Measurements from ENCODE around the gene SYTL2.
"Not testable (repeated sequence)": the region's sequence is repeated elsewhere in the genome, so short reads cannot be mapped to it uniquely, and the experiment has no call there.

The SYTL2 gene

GRCh38 chr11:85799142-85799541 is 11.8 kb downstream of the SYTL2 start:
- FAIRE-seq: no peak
- DNase-seq (ENCODE audit: insufficient read length, low spot score): no peak

GRCh38 chr11:85798361-85798760 is 12.6 kb downstream of the SYTL2 start:
- DNase-seq (ENCODE audit: insufficient read length, low spot score) (no peak), FAIRE-seq (no peak)

- DNase-seq (ENCODE audit: insufficient read length, low spot score) (no peak), FAIRE-seq (no peak)
Observed at GRCh38 chr11:85795712-85796487, 15.0 kb downstream of the SYTL2 start.

- FAIRE-seq: no peak
Observed at GRCh38 chr11:85791409-85791990, 19.4 kb downstream of the SYTL2 start.

GRCh38 chr11:85787809-85788760 is 22.9 kb downstream of the SYTL2 start:
- no peak for FAIRE-seq
- DNase-seq (ENCODE audit: insufficient read length, low spot score): no peak

More at GRCh38 chr11:85791409-85791990, 19.4 kb downstream of the SYTL2 start:
- DNase-seq (ENCODE audit: insufficient read length, low spot score): no peak

GRCh38 chr11:85787168-85787567 is 23.8 kb downstream of the SYTL2 start:
- no peak for FAIRE-seq

GRCh38 chr11:85784480-85785265 is 26.3 kb downstream of the SYTL2 start:
- DNase-seq (ENCODE audit: insufficient read length, low spot score): no peak

More at GRCh38 chr11:85787168-85787567, 23.8 kb downstream of the SYTL2 start:
- DNase-seq (ENCODE audit: insufficient read length, low spot score): no peak

GRCh38 chr11:85783758-85784157 is 27.2 kb downstream of the SYTL2 start:
- FAIRE-seq: no peak
- DNase-seq (ENCODE audit: insufficient read length, low spot score): no peak

More at GRCh38 chr11:85784480-85785265, 26.3 kb downstream of the SYTL2 start:
- no peak for FAIRE-seq

GRCh38 chr11:85780780-85781517 is 30.0 kb downstream of the SYTL2 start:
- DNase-seq (ENCODE audit: insufficient read length, low spot score); FAIRE-seq: not testable (repeated sequence)

- FAIRE-seq (no peak), DNase-seq (ENCODE audit: insufficient read length, low spot score) (no peak)
Observed at GRCh38 chr11:85779956-85780640, 30.8 kb downstream of the SYTL2 start.

- DNase-seq (ENCODE audit: insufficient read length, low spot score); FAIRE-seq: not testable (repeated sequence)
Observed at GRCh38 chr11:85777603-85777972, 33.4 kb downstream of the SYTL2 start.

GRCh38 chr11:85776951-85777602 is 33.9 kb downstream of the SYTL2 start:
- no peak for DNase-seq (ENCODE audit: insufficient read length, low spot score)
- no peak for FAIRE-seq

- FAIRE-seq: no peak
- no peak for DNase-seq (ENCODE audit: insufficient read length, low spot score)
Observed at GRCh38 chr11:85774256-85775101, 36.5 kb downstream of the SYTL2 start.

GRCh38 chr11:85772695-85773094 is 38.2 kb downstream of the SYTL2 start:
- DNase-seq (ENCODE audit: insufficient read length, low spot score) (no peak), FAIRE-seq (no peak)

- DNase-seq (ENCODE audit: insufficient read length, low spot score) (no peak), FAIRE-seq (no peak)
Observed at GRCh38 chr11:85771568-85771967, 39.4 kb downstream of the SYTL2 start.

GRCh38 chr11:85769771-85770170 is 41.2 kb downstream of the SYTL2 start:
- DNase-seq (ENCODE audit: insufficient read length, low spot score) (no peak), FAIRE-seq (no peak)

- DNase-seq (ENCODE audit: insufficient read length, low spot score) (no peak), FAIRE-seq (no peak)
Observed at GRCh38 chr11:85768473-85769146, 42.3 kb downstream of the SYTL2 start.

All from GM19239 (cell line).